ENCODE measurements around the gene TFAP2B.

- no peak for TF ChIP-seq POLR2AphosphoS5 (IDR thresholded peaks at IDR 0.05; ENCODE audit: low read depth, low read length)
- no peak for TF ChIP-seq POLR2A (IDR thresholded peaks at IDR 0.05; ENCODE audit: low read depth, low read length)
- TF ChIP-seq TAF1 (IDR thresholded peaks at IDR 0.05; ENCODE audit: borderline replicate concordance, low read depth, low read length), result no peak
Measured at GRCh38 chr6:50842446-50842845, 23.8 kb downstream of the TFAP2B start.

Data from GM12892 (cell line).